DMS 273 treated with DMSO at 0.1 percent for 48 hours (cell line): ENCODE measurements around the gene LTB4R2.
"Not testable (repeated sequence)": the region's sequence is repeated elsewhere in the genome, so short reads cannot be mapped to it uniquely, and the experiment has no call there.

Experiments used
- DNase-seq: peaks from one replicate; lab custom pipeline; 2025; lab: John Stamatoyannopoulos, UW

The LTB4R2 gene

DNA sequence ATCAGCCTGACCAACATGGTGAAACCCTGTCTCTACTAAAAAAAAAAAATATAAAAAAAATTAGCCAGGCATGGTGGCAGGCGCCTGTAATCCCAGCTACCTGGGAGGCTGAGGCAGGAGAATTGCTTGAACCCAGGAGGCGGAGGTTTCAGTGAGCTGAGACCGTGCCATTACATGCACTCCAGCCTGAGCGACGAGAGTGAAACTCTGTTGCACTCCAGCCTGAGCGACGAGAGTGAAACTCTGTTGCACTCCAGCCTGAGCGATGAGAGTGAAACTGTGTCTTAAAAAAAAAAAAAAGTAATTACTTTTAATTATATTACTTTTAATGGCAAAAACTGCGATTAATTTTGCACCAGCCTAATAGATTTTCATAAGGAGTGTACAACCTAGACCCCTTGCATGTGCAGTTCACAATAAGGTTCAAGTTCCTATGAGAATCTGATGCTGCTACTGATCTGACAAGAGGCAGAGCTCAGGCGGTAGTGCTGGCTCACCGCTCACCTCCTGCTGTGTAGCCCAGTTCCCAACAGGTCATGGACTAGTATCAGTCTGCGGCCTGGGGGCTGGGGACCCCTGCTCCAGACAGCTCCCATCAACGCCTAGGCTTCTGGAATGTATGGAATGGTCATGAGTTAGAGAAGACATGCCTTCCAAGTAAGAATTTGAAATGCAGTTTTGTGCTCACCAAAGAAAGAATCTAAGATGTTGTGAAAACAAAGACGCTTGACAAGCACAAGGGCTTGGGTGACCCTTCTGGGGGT is 11.5 kb downstream of the LTB4R2 start:
- DNase-seq = no peak

DNA sequence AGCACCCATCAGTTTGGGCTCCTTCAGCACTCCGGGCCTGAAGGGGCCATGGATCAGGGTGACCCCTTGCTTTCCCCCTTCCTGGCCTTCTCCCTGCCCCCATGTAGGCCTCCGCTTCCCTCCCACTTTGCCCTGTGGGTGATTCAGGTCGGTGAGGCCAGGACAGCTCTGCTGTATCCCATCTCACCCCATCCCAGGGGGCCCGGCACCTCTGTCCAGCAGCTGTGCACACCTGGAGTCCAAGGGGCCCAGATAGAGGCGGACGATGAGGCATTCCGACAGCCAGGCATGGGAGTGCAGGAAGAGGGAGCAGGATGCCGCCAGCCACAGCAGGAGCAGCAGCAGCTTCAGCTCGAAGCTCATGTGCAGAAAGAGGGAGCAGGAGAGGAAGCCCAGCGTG is 12.7 kb downstream of the LTB4R2 start:
- DNase-seq = no peak

GRCh38 chr14:24323341-24323740 is 13.4 kb downstream of the LTB4R2 start:
- no peak for DNase-seq

GRCh38 chr14:24324024-24324423 is 14.1 kb downstream of the LTB4R2 start:
- no peak for DNase-seq

DNA sequence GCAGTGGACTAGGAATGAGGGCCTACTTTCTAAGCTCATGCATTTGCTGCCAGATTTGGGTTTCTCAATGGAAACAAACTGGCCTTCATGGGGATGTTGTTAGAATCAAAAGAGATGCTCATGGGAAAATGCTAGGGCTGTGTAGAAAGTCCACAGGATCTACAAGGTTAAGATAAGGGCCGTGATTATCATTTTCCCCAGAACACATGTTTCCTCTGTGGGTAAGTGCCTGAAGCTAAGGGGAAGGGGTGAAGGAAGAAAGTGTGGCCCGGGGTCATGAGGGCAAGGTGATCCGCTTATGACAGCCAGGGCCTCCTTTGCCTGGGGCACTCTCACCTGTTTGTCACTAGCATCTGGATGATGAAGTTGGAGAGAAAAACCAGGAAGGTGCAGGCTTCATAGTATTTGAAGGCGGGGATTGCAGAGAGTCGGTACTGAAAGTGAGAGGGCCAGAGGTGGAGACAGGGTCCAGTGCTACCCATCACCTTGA is 15.1 kb downstream of the LTB4R2 start:
- no peak for DNase-seq

DNA sequence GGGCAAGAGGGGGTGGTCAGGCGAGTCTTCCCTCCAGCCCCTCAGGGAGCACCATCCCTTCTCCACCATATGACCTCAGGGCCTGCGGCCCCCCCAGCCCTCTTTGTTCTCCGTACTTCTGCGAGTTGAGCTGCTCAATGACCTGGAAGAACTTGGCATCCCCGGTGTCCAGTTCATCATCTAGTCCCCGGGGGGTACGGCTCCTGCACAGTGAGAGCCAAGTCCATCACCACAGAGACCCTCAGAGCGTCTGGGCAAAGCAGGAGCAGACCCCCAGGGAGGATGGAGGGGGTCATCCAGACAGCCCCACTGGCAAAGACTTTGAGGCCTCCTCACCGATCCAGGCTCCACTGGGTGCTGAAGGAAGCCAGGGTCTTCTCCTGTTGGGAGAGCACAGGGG is 16.0 kb downstream of the LTB4R2 start:
- DNase-seq = no peak

DNA sequence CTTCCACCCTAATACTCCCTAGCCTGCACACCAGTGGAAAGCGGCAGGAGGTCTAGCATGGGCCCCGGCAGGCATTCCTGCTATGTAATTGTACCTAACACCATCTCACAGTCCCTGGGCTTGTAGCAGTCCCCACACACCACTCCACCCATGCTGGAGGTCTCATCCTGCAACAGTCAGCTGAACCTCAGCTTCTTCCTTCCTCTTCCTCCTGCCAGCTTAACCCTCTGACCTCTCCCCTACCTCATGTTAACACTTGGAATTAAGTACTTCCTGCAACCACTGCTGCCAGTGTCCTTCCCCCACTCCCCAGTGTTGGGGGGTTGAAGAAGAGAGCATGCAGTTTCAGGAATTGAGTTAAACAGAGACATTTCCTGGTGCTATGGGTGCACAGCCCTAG is 17.4 kb downstream of the LTB4R2 start:
- no peak for DNase-seq

- DNase-seq = not testable (repeated sequence)
These were observed 18.0 kb downstream of the LTB4R2 start for GRCh38 chr14:24327914-24328313.

DNA sequence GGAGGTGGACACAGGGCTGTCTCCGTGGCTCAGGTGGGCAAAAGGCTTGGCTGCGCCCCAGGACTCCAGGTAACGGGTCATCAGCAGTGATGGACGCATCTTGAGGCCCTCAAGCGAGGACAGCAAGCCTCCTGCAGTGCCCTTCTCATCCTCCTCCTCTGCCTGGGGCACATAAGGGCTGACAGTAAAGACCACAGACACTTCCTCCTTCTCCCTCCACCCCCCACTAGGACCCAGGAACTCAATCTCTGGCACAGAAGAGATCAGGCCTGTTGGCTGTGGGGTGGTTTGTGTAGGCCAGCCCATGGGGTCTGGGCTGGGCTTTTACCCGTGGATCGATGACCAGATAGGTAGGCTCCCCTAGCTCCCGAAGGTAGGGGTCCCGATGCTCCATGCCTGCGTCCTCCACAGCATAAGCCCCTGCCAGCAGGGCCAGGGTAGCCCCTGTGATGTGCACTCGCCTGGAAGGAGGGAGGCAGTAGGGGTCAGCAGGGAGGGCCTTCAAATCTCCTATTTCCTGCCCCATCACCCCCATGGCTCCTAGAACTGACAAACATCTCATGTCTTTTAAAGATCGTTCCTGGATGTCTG is 19.2 kb downstream of the LTB4R2 start:
- DNase-seq = no peak

DNA sequence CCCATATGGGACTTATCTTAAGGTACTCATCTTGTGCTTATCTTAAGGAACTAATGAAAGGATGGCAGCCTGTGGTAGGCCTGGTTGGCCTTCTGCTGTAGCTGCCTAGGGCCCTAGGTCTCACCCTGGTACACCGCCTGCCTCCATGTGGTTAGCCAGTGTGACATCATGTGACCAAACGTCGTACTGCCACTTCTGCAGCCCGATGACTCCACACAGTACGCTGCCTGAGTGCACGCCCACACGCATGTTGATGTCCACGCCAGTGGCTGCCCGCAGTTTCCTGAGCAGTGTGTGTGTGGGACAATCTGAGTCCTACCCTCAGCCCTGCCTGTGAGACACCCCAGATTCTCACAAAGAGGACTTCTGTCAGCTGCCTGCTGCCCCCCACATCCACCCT is 19.8 kb downstream of the LTB4R2 start:
- no peak for DNase-seq

DNA sequence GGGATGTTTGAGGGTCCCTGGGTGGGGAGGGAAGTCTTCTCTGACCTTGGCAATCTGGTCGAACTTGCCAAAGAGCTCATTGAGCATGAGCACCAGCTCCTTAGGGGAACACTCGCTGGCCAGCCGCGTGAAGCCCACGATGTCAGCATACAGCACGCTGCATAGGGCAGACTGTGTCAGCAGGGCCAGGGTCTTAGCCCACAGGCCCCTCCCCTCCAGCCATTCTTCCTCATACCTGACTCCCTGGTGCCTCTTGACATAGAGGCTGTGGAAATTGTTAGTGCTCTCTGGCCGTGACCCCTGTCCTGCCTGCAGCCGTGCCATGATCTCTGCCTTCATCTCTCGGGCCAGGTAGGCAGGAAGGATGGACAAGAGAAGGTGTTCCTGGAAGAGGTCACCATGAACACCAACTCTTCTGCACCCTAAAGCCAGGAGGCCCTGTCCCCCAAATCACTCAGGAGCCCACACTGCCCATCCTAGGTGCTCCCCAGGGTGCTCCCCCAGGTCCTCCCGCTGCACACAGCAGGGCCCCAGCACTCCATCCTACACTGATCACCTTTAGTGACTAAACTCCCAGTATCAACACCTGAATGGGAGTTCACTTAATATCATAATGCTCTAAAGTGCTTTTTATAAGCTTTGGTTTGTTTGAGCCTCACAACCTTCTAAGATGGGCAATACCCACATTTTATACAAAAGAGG is 21.2 kb downstream of the LTB4R2 start:
- no peak for DNase-seq

GRCh38 chr14:24331731-24332267 is 21.9 kb downstream of the LTB4R2 start:
- DNase-seq = no peak

DNA sequence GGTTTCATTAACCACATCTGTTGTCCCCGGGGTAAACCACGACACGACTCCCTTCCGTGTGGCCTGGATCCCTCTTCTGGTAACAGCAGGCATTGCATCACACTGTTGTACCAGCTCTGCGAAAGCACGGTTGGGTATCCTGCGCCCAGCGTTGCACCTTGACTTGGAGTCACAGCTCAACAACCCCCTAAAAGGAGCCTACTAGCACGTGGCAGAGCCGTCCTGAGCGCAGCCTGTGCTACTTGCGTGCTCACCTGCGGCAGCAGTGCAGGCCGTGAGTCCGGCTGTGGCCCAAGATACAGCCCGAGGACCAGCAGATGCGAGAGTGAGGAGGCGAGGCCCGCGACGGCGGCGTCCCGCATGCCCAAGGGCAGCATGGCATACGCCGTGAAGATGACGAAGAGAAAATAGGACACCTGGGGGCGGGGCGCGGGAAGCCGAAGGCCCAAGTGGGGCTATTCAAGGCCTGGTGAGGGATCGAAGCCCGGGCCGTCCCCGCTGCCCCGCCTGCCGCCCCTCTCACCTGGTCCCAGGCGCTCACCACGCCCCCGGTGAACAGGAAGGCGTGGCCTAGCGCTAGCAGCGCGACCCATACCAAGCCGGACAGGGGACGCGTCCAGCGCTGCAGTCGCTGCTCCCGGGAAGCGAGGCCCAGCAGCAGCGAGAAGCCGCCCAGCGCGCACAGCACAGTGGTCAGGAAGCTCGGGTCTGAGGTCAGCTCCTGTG is 22.5 kb downstream of the LTB4R2 start:
- DNase-seq = peak; percentile 32

GRCh38 chr14:24334431-24335291 is 24.7 kb downstream of the LTB4R2 start, which contains the start of gene ADCY4:
ADCY4 (minus strand) TSS chr14:24335071; CDS start chr14:24334652, 419 bp downstream.
- peak; percentile 8 for DNase-seq

DNA sequence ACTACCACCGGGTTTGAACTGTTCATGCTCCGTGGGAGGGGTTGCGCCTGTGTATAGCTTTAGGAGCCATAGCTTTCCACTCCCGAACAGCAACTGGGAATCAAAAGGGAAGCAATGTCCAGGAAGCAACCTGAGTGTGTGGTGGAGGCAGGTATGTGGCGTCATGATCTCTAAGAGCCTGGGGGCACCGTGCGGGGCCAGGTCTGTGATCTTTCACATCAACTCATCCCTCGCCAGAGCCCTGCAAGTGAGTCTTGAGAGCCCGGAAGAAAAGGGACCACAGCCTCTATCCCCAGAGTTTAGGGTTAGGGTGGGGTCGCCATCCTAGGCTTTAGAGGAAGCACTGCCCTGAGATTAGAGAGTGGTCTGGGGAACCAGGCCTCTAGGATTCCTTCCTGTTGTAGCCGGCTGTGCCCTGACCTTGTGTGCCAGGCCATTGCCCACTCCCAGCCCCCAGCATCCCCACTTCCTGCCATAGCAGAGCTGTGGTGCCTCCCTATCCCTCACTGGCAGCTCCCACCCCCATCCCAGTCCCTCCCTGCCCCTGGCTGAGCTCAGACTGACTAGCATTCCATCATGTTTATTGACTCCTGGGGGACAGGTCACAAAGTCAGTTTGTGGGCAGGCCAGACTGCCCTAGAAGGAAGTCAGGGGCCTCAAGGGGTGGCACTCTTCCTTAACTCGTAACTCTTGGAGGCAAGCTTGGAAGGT is 25.7 kb downstream of the LTB4R2 start:
- DNase-seq = no peak

GRCh38 chr14:24337144-24337823 is 27.3 kb downstream of the LTB4R2 start:
- DNase-seq = no peak

DNA sequence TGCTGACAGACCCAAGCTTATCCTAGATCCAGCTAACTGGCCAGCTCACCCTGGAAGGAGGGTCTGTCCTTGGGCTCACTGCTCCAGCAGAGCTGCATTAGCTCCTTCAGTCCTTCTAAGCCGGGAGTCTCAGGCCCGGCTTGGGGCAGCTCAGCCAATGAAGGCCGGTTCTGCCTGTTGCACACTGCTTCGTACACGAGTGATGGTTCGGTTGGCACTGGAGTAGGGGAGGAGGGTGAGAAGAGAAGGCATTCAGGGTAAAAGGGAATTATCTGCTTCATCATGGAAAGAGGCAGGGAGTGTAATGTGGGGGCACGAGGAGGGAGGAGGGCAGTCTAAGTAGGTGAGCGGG is 27.9 kb downstream of the LTB4R2 start:
- no peak for DNase-seq

DNA sequence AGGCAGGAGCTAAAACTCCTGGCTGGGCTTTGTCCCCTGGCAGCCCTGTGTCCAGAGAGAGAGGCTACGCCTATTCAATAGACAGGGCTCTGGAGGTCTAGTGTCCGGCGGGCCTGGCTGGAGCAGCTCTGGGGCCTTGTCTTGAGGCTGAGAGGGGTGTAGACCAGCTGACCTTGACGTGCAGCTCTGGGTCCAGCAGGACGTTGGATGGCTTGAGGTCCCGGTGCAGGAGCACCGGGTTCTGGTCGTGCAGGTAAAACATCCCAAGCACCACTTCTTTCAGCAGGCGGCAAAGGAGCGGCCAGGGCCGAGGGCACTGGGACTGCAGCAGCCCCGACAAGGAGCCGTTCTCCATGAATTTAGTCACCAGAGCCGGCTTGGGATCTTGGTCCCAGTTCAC is 28.9 kb downstream of the LTB4R2 start:
- no peak for DNase-seq

GRCh38 chr14:24339284-24340151 is 29.6 kb downstream of the LTB4R2 start, which contains the start of gene RIPK3:
RIPK3 (minus strand) TSS chr14:24339991; CDS start chr14:24339826, 165 bp downstream.
- no peak for DNase-seq
